ENCODE data around the gene STAT4. TPM values are rescaled to one million over a fixed set of nuclear protein-coding genes. Genes with fewer than 3 reads are reported as not detected.
"Not testable (repeated sequence)": the region's sequence is repeated elsewhere in the genome, so short reads cannot be mapped to it uniquely, and the experiment has no call there.

The STAT4 gene
- total RNA-seq, 1 donor from 2014 or later: 5.3 TPM

DNA sequence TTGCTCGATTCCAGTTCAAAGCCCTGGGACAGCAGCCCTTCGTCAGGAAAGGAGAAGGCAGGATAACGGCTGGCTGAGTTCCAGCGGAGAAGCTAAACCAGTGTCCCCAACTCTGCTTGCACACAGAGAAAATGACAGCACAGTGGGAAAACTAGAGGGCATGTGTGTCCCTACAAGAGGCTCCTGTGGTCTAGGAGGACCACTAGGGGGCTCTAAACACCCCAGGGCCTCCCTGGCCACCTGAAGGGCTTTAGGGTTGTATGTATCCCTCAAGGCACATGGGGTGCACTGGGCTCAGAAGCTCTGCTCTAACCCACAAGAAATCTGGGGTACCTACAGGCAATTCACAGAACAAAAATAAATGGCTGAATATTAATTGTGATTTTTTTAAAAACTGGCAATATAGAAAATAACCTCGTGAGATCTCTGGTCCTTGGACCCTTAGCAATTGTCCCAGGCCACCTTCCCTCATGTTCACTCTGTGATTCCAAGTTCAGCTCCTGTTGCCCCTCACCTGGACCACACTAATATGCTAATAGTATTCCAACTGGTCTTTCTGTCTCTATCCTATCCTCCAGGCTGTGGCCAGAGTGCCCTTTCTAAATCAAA, 154.4 kb downstream of the STAT4 start:
- no peak for DNase-seq (ENCODE audit: low spot score)

DNA sequence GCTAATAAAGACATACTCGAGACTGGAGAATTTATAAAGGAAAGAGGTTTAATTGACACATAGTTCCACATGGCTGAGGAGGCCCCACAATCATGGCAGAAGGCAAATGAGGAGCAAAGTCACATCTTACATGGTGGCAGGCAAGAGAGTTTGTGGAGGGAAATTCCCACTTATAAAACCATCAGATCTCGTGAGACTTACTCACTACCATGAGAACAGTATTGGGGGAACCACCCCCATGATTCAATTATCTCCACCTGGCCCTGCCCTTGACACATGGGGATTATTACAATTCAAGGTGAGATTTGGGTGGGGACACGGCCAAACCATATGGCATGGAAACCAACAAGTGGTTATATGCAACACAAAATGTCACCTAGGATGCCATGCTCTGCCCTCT, 155.5 kb downstream of the STAT4 start:
- not testable (repeated sequence) for DNase-seq (ENCODE audit: low spot score)

DNA sequence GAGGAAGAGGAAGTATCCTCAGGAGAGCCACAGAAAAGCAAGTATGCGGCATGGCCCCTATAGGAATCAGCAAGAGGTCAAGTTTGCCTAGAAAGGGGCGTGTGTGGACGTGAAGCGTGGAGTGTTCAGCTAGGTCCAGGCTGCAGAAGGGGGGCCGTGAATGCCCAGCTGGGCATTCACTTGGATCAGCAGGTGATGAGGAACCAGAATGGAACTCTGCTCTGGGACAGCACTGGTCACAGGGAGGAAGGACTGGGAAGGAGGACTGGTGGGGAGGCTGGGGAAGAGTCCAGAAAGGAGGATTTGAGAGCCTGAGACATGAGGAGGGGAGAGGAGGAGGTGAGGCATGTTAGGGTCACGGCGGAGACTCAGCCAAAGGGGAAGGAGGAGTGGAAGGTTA, 156.6 kb downstream of the STAT4 start:
- DNase-seq (ENCODE audit: low spot score): no peak

DNA sequence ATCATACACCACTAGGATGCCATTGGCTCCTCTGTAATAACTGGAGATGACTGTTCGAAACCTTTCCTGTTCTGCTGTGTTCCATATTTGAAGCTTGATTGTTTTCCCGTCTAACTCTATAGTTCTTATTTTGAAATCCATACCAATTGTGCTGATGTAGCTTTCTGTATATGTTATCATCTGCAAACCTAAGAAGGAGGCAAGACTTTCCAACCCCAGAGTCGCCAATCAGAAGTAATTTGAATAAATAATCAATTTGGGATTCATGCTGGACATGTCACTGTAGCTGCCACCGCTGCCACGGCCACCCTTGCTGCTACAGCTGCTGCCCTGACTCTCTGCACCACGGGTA, 157.5 kb downstream of the STAT4 start:
- DNase-seq (ENCODE audit: low spot score): no peak

DNA sequence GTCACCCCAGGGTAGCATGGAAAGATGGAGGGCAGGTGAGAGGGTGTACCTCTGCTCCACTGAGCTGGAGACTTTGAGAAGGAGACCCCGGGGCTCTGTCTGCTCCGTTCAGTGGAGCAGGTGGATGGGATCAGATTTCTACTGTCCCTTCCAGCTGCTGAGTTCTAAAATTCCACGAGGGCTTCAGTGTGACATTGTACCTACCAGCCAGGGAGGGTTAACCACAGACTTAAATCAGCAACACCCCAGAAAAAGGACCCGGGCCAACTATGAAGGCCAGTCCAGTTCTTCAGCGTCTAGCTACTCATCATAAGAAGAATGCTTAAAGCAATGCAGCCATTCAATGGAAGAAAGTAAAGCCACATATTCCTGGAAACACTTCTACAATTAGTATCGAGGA, 160.7 kb downstream of the STAT4 start:
- no peak for DNase-seq (ENCODE audit: low spot score)

DNA sequence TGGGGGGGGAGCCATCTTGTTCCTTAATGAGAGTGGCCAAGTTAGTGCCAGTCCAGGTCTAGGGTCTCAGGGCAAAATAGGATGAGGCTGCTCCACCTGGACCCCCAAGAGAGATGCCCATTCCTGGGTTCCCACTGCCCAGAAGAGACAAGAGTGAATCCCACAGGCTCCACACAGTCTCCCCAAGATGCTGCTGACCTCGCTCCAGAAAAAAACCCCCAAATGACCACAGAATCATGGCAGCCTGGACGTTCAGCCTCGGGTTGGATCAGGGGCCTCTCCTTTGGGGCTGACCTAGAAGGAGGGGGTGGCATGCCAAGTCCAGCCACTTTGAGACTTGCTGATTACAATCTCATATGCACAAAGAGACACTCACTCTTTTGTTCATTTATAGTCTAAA, 161.9 kb downstream of the STAT4 start:
- no peak for DNase-seq (ENCODE audit: low spot score)

DNA sequence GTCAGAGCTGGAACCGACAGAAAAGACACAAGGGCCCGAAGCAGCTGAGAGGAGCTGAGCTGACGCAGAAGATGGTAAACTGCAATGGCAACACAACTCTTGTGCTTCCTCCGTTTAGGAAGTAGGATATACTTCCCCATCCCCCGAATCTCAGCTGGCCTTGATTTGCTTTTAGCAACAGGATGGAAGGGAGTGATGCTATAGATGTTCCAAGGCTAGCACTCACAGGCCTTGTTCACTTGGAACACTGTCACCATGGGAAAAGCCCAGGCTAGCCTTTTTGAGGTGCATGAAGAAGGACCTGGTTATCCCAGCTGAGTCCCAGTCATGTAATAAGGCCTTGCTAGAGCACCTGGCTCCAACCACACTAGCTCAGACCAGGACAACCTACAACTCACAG, 162.9 kb downstream of the STAT4 start:
- no peak for DNase-seq (ENCODE audit: low spot score)

DNA sequence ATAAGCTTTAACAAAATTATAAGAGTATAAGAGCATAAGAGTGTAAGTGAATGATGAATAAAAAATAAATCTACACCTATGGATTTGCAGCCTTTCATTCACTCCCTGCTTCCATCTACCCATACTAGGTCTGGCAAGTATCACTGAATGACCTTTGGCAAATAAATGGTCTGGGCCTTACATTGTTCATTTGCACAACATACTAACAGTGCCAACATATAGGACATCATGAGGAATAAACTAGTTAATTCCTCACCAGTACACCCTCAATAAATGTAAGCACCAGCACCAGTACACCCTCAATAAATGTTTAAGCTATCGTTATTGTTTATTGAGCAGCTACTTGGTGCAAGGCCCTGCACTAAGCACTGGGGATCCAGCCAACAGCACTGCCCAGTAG, 163.7 kb downstream of the STAT4 start:
- no peak for DNase-seq (ENCODE audit: low spot score)

DNA sequence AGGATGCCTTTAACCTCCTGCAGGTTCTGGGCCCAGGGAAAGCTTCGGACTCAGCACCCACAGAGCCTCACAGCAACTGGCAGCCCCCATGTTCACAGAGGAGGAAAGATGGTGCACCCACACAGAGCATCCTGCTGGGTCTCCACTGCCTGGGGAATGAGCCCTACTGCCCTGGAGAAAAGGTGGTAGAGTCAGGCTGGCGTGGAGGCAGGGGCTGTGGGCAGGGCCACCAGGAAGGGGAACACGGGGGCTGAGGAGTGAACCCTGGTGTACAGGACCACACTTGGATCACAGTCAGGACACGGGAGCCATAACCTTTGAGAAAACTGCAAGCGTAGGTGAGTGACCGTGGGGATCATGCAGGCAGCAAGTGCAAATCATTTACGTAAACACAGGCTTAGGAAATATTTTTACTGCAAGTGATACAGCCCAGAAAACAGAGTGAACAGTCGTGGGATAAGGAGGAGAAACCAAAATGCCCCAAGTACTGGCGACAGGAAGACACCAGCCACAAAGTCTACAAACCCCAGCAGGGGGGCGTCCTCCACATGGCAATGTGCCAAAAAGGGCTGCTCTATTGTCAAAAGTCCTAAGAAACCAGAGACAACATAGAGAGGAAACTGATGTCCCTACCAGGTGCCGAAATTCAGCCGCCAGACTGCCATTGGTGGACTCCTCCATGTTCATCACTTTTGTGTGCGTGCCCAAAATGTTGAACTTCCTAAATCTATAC, 164.4 kb downstream of the STAT4 start:
- no peak for DNase-seq (ENCODE audit: low spot score)

DNA sequence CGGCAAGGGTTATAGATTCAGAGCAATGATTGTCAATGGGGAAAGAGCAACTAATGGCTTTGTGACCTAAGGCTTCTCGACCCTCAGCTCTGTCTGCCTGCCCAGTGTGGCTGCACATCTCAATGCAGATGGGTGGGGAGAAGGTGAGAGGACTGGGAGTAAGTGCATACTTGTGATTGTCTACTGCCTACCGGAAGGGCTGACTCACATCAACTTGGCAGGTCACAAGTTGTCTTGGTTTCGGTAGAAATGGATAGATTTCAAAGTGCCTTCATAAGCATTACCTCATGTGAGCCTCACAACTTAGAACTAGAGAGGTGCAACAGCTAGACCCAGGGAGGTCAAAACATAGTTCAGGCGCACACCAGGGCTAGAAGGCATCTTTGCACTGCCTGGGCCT, 166.2 kb downstream of the STAT4 start:
- DNase-seq (ENCODE audit: low spot score): no peak

DNA sequence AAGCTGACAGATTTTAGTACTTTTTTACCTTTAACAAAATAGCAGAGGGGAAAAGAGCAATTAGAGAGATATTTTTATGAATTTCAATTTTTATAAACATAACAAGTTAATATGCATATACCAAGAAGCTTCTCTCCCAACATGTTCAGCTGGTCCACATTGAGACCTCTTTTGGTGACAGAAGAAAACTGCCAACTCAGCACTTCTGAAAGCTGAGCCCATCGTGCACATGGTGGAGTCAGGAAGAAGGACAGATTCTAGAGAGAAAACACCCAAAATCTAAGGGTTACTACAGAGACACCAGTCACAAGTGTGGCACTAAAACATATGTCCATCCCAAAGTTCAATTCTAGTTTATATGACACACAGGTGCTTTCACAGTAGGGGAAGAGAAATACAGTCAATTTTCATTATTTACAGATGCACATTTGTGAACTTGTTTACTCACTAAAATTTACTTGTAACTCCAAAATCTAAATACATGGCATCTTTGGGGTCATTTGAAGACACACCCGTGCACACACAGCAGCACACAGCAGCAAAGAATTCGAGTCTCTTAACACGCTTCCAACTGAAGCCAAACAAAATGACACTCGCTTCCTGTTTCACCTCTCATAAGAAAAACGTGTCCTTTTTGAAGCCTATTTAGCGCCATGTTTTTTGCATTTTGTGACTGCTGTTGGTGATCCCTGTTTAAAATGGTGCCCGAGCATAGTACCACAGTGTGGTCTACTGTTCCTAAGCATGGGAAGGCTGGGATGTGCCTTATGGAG, 168.3 kb downstream of the STAT4 start:
- no peak for DNase-seq (ENCODE audit: low spot score)

DNA sequence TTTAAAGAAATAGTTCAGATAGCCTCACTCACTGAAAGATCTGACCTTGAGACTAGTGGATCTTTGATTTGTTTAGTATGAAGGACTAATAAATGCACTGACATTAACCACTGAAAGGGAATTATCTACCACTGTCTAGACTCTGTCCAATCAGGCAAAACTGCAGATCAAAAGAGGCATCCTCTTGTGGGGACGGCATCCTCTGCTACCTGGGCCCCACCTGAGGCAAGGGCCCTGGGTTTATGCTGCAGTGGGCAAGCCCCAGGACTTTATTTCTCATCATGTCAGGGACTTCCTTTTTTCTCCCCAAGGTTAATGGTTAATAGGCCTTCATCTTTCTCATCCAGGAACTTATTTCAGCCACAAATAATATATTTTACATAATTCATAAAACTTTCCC, 169.1 kb downstream of the STAT4 start:
- DNase-seq (ENCODE audit: low spot score): no peak

DNA sequence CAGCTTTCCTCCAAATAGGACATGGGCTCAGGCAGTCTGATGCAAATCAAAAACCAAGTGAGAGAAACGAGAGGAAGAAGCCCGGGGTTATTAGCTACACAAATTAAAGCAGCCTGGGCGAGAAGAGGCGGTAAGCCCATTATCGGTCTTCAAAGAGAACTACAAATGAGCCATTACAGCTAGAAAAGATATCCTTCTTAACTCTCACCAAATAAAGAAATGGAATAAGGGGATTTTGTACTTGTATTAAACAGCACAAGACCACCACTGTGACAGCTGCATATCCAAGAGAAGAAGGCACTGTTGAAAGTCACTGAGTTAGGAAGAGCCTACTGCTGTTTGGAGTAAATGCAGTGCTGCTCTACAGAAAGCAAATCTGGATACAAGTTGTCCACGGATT, 169.5 kb downstream of the STAT4 start:
- DNase-seq (ENCODE audit: low spot score): no peak

DNA sequence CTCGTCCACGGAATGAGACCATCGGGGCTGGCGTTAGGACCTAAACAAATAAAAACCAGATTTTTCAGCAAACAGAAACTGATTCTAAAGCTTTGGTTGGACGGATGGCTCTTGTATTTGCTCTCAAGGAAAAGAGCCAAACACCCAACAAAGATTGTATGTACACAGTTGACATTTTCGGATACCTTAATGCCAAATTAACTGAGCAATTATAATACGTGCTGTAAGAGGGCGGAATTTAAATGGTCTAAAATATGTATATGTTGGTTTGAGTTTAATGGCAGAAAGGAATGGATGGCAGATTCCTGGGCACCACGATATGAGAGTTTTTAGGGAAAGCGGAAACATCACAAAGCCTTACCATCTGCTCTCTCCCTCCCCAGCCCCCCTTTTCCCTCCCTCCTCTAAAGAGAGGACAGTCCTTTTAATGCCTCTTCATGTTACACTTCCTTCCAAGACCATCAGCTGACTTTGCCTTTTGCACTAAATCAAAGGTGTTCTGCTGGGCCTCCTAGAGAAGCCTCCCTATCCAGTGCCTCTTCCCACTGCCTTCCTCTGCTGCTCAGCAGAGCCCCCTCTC, 170.1 kb downstream of the STAT4 start:
- no peak for DNase-seq (ENCODE audit: low spot score)

DNA sequence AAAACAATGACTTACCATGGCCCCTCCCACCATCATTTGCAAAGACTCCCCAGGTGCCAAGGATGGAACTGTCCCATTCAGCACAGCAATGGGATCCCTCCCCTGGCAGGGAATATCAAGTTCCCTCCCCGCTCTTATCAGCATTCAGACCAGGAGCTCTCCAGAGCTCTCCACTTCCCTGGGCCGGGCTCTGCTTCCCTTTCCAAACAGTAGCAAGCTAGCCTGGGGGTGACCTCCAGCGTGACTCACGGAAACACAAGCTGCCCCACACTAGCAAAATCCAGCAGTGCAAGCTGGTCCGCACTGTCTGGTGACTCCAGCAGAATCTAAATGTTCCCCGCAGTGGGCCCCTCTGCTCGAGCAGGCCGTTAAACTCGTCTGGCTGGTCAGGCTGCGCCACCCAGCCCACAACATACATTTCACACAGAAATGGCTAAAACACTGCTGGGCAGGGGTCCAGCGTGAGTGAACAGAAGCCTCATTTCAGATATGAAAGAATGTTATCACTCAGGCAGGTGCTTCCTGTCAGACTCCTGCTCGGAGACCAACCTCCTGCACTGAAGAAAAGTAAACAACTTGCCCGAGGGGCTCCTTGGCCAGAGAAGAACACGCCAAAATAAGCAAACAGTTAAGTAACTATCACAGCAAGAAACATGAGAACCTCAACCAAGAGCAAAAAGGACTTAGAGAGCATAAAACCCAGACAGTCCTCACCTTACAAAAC, 170.7 kb downstream of the STAT4 start:
- peak; percentile 85 for DNase-seq (ENCODE audit: low spot score)

Other genes starting within 250 kb of the STAT4 start
- 84.1 TPM for gene STAT1, start 136.8 kb downstream of the STAT4 start, total RNA-seq
- gene MYO1B, start 94.4 kb upstream of the STAT4 start, total RNA-seq: 87.6 TPM